GM18951 (cell line): ENCODE results near the gene DHX40.
"Not testable (repeated sequence)": the region's sequence is repeated elsewhere in the genome, so short reads cannot be mapped to it uniquely, and the experiment has no call there.

Experiments
- POLR2A ChIP-seq: IDR thresholded peaks from 4 replicates; pipeline ENCODE4 v1.6.1; 2011; ENCODE audit warnings: mild to moderate bottlenecking; ENCODE audit not compliant: insufficient read length, insufficient read depth; ENCODE audit errors: extremely low read depth
- in situ Hi-C: fragments of 300-500 bp; cut with MboI; formaldehyde crosslinking; loops from one replicate; pipeline ENCODE4 v1.12.0; 2022; ENCODE audit warnings: low sequenced_read_pairs, mixed read lengths, inconsistent platforms; ENCODE audit not compliant: unreplicated experiment

Gene DHX40

GRCh38 chr17:59647288-59647687 is 81.9 kb downstream of the DHX40 start:
- no peak for TF ChIP-seq POLR2A
- in situ Hi-C loops: no loop called here

GRCh38 chr17:59649886-59650285 is 84.5 kb downstream of the DHX40 start:
- in situ Hi-C loops: no loop called here
- TF ChIP-seq POLR2A: no peak

GRCh38 chr17:59650642-59651041 is 85.2 kb downstream of the DHX40 start:
- no peak for TF ChIP-seq POLR2A
- in situ Hi-C loops: no loop called here

- in situ Hi-C loops: no loop called here
- TF ChIP-seq POLR2A: no peak
Observed at GRCh38 chr17:59651346-59651745, 85.9 kb downstream of the DHX40 start.

GRCh38 chr17:59652119-59652518 is 86.7 kb downstream of the DHX40 start:
- no peak for TF ChIP-seq POLR2A
- in situ Hi-C loops: no loop called here

GRCh38 chr17:59656624-59657023 is 91.2 kb downstream of the DHX40 start:
- in situ Hi-C loops: not testable (repeated sequence)
